Right lobe of liver (tissue), 4 donors: ENCODE results near the gene NEDD4L.

Experiments
- CTCF ChIP-seq, 4 donors: fragments of 200-600 bp in 3 of 4; fragments of 450-650 bp in 1 of 4; IDR thresholded peaks; one replicate each; pipeline versions ENCODE4 v1.5.1 to v1.8.0; 2016 to 2022; ENCODE audit warnings: antibody characterized with exemption in 4 of 4, mild to moderate bottlenecking in 2 of 4
- POLR2A ChIP-seq: fragments of 450-650 bp; IDR thresholded peaks from one replicate; pipeline ENCODE4 v1.6.1; 2017; ENCODE audit warnings: antibody characterized with exemption, mild to moderate bottlenecking
- donor health status: DM: no; HTN: no; CAD: no.
- donor health status: DM: no; HTN: no; CAD: no.
- donor health status: DM: no; HTN: yes; CAD: no.

- TF ChIP-seq CTCF (IDR thresholded peaks at IDR 0.05) (no peak), POLR2A (no peak)
Observed at GRCh38 chr18:58028109-58028784, 15.8 kb upstream of the NEDD4L start.
